SKM-1 treated with dmso at 0.1 percent for 144 hours (cell line): ENCODE results near the gene NCS1.

Experiments
- DNase-seq: peaks from one replicate; lab custom pipeline; 2025; ENCODE audit not compliant: unreplicated experiment; lab: John Stamatoyannopoulos, UW

Gene NCS1

DNA sequence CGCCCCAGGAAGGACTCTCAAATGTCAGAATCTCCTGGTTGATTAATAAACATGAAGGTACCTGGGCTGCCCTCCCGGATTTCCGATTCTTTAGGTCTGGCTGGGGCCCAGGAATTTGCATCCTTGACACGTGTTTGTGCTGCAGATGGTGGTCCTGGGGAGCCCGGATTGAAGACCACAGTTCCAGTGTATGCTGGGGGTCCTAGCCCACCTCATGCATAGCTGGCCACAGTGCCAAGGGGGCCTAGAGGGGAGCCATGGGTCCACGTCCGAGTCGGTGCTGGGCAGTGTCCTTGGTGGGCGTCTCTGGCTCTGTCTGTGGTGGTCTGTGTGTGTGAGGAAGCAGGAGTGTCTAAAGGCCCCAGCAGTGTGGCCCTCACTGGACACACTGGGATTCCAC lies 3.2 kb downstream of the NCS1 start:
- no peak for DNase-seq

DNA sequence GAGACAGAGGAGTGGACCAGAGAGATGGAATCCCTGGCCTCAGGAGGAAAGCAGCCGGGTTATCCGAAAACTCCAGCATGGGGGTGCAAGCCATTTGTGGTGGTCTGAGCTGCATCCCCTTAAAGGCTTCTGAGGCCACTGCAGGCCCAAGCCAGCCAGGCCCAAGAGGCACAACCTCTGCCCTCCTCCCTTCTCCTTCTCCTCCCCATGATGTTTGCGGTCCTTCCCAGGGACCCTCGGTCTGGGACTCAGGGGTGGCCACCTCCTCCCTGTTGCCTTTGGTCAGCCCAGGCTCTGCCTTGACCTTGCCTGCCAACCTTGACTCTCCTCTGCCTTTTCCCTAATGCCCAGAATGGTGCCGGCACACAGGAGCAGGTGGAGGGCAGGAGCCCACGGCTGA lies 4.6 kb downstream of the NCS1 start:
- no peak for DNase-seq

DNA sequence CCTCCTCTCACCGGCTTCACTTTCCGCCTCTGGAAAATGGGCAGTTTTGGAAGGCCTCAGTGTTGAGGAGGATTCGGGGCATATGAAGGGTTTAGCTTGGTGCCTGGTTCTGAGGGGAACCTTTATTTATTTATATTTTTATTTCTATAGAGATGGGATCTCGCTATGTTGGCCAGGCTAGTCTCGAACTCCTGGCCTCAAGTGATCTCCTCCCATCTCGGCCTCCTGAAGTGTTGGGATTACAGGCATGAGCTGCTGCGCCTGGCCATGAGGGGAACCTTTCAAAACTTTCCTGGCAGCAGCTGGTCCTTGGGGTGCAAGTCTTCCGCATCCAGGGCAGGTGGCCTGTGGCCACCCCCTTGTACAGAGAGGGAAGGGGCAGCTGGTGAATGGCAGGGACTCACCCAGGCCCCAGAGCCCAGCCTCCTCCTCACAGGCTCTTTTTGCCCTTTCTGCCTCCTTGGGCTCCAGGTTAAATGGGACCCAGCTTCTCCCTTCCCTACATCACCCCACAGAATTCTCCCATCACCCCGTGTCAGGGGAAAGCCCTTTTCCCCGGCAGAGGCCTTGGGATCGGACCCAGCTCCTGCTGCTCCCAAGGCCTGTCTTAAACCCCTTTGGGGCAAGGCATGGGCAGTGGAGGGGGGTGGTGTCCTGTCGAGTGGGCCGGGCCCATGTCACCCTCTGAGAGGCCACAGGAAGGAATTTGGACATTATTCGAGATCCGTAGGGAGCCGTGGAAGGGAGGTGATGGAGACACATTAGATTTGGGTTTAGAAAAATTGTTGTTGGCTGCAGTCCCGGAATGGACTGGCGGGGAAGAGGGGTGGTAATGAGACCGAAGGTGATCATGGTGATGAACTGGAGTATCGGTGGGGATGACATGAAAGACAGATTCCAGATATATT lies 5.9 kb downstream of the NCS1 start:
- no peak for DNase-seq

DNA sequence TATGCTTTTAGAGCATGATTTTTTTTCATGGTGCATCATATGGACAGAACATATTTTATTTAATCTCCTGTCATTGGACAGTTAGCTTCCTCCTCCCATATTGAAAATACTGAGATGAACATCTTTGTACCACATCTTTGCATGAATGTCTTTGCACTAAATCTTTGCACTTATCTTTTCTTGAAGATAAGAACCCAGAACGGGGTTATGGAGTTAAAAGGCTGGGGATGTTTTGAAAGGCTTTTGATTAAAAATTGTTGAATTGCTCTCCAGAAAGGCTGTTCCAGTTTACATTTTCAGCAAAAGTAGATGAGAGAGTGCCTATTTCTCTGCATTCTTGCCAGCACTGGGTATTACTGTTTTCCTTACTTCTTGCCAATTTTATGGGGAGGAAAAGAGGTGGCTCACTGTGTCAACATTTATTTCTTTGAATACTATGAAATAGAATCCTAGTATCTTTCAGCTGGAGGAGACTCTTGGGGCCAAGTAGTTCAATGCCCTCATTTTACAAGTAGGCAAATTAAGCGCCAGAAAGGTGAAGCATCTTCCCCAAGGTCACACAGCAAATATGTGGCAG lies 7.2 kb downstream of the NCS1 start:
- no peak for DNase-seq

DNA sequence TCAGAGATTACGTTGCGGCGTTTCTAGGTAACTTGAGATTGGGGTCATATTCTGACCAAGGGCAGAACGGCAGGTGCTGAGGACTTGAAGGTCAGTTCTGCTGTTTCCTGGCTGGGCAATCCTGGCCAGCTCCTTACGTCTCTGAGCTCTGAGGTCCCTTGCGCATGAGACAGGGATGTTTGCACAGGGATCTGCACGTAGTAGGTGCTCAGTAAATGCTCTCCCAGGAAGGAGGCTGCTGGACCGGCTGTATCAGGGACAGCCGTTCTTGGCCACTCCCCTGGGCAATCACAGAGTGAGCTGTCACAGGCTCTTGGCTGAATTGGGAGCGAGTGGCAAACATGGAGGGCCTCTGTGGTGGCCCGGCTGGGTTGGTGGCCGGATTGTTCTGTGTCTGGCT lies 8.3 kb downstream of the NCS1 start:
- no peak for DNase-seq

DNA sequence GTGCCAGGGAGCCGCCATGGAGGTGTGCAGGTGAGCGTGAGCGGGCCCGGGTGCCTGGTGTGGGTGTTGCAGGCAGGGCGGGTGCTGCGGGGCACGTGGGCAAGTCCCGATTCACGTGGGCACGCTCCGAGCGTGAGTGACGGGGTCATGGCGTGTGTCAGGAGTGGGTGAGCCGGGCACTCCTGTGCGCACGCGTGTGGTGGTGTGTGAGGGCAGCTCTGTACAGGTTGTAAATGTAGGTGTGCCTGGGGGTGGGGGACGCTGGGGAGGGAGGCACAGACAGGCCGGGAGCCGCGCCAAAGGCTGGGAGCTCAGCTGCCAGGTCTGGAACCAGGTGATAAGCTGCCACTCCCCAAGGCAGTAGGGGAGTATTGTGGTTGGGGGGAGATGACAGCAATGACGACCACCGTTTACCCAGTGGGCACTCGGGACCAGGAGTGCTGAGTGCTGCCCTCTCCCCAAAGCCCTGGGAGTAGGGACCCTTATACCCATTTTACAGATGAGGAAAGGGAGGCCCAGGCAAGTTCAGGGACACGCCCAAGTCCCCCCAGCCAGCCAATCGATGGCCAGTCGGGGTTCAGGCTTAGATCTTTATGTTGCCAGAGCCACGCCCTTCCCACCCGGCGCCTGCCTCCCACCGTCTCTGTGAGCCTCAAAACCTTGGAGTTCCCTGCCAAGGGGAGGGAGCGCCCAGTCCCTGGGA lies 9.6 kb downstream of the NCS1 start:
- DNase-seq, result no peak

DNA sequence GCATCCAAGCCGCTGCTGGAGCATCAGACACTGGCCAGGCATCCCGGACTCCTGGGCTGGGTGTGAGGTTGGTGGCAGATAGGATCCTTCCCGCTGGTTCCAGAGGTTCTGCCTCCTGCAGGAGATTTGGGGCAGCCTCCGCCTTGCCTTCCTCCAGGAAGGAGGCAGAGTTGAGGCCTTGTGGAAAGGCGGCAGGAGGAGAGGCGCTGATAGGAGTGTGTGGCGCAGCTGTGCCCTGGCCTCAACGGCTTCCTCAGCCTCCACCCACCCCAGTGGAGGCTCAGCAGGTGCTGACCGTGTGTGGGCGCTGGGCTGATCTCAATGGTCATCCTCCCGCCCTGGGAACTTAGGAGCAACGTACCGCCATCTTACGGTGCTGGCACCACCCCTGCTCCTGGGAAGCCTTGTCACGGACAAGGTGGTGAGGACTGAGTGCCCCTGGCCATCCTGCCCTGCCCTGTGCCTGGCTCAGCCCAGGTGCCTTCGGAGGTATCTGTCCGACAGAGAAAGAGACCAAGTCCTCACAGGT lies 10.2 kb downstream of the NCS1 start:
- no peak for DNase-seq

DNA sequence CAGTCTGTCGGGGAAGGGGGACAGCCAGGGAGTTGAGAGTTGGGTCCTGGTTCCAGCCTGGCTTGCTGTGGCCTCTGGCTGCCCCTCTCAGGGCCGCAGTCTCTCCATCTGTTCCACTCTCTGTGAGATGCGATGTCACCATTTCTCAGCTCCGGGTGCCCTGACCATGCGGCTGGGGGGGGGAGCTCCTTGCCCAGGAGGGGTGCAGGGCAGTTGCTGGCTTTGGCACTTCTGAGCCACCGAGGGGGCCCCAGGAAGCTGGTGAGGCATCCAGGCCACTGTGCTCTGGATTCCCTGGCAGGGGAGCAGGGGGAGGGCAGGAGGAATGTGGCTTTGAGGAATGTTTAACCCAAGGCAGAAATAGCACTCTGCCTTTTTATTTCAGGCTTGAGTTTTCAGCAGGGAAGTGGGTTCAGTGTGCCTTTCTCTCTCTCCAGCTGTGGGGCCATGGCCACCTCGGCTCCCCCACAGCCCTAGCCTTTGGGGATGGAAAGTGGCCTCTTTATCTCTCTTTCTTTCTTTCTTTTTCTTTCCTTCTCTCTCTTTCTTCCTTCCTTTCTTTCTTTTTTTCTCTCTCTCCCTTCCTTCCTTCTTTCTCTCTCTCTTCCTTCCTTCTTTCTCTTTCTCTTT lies 11.0 kb downstream of the NCS1 start:
- no peak for DNase-seq

DNA sequence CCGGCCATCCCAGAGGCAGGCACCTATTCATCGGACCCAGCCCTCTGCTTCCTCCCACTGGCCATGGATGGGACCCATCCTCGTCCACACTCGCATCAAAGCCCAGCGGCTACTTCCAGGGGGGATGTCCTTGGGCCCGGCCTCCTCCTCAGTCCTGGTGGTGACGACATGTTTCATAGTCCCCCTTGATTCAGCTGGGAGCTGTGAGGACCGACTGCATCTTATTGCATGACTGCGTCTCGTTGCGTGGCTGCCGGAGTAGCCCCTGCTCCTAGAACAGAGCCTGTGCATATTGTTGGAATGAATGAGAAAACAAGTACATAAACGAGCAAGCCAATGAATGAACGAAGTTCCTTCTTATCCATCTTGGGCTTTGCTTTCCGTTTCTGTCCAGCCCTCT lies 12.8 kb downstream of the NCS1 start:
- no peak for DNase-seq

DNA sequence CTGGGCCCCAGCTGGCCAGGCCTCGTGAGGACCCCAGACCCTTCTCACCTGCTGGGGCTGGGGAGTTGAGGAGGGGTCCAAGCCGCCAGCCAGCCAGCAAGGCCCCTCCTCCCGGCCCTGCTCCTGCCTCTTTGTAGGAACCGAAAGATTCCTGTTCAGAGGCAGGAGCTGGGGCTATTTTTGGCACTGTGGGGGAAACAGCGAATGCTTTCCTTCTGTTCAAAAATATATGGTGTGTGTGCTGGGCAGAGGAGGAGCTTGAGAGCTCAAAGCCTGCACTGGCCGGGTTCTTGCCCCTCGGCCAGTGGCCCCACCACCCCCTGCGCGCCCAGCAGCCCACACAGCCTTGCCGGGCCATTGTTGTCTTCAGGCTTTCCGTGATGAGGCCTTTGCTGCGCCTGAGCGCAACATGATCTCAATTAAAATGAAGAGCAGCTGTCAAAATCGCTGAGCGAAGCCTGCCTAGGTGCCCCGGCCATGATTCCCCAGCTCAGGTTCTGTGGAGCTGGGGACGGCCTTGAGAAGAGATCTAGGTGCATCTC lies 13.4 kb downstream of the NCS1 start:
- no peak for DNase-seq

DNA sequence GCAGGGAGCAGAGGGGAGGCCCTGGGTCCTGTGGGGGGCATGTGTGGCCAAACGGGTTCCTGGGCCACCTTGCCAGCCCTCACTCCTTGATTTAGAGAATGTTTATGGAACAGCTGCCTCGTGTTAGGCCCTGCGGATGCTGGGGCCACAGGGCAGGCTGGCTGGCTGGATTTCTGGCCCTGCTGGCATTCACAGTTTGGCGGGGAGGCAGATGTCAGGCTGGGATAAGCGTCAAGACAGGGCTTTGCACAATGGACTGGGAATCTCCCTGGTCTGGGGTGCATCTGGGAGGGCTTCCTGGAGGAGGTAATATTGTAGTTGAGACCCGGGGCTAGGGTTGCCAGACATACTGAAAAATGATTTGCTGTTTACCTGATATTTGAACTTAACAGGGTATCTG lies 13.8 kb downstream of the NCS1 start:
- no peak for DNase-seq

DNA sequence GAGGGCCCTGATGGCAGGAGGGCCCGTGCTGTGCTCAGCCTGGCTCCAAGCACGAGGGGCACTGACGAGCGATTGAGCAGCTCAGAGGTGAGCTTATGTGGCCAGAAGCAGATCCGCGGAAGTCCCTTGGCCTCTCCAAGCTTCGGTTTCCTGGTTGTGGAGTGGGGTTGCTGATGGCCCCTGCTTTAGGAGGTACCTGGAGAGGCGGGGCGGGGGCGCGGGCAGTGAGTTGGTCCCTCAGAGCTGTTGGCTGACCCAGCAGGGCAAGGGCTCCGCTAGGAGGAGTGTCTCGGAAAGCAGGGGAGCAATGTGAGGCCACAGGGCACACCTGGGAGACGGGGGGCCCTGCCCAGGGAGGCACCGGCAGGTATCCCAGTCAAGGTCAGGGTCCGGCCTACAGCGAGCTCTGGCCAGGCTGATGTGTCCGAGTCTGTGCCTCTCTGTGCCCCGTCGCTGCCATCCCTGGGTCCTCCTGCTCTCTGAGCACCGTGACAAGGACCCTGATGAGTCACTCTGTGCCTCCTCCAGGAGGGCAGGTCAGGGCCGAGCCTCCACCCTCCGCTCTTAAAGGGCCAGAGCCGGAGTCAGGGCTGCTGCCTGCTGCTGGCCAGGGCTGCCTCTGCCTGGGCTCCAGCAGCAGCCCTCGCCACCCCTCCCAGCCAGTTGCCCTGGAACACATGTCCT lies 14.8 kb downstream of the NCS1 start:
- DNase-seq, result no peak

DNA sequence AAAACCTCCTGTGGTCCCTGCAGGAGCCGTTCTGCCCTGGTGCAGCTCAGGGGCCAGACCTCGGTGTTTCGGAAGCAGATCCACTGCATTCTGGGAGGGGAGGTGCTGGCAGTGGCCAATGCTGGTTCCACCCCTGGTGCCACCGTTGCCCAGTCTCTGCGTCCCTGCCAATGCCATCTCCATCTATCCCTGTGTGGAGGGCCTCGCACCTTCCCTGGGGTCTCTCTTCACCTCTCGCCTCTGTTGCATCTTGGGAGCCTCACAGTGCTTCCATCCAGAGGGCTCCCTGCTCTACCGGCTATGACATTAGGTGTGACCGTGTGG lies 15.3 kb downstream of the NCS1 start:
- DNase-seq, result no peak

DNA sequence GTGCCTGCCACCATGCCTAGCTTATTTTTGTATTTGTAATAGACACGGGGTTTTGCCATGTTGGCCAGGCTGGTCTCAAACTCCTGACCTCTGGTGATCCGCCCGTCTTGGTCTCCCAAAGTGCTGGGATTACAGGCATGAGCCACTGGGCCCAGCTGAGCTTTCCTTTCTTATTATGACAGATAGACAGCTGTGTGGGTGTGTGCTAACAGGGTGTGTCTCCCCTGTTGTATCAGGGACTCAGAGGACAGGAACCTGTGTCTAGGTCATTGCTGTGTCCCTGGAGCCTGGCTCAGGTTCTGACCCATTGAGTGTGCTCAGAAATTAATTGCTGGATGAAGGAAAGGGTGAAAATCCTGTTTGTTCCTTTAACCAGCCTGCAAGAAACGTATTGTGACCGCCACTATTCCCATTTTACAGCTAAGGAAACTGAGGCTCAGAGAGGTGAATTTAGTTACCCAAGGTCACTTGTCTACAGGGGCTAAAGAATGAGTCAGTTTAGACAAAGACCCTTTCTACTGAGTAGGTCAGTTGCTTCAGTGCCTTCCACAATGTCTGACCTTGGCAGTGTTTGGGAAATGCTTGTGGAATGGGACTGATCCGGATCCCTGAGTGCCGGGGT lies 16.8 kb downstream of the NCS1 start:
- DNase-seq, result no peak

DNA sequence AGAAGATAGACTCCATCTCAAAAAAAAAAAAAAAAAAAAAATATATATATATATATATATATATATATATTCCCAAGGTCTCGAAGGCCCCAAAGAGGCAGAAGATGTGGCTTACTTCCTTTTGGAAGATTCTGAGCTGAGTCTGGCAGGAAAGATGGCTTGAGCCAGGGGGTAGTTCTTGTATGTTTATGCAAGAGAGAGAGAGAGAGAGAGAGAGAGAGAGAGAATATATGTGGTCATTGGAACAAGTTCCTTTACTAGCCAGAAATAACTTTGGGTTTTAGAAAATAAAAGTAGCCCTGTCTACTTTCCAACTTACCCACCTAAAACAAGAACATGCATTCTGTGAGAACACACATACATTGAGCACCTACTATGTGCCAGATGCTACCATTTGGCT lies 17.6 kb downstream of the NCS1 start:
- no peak for DNase-seq

DNA sequence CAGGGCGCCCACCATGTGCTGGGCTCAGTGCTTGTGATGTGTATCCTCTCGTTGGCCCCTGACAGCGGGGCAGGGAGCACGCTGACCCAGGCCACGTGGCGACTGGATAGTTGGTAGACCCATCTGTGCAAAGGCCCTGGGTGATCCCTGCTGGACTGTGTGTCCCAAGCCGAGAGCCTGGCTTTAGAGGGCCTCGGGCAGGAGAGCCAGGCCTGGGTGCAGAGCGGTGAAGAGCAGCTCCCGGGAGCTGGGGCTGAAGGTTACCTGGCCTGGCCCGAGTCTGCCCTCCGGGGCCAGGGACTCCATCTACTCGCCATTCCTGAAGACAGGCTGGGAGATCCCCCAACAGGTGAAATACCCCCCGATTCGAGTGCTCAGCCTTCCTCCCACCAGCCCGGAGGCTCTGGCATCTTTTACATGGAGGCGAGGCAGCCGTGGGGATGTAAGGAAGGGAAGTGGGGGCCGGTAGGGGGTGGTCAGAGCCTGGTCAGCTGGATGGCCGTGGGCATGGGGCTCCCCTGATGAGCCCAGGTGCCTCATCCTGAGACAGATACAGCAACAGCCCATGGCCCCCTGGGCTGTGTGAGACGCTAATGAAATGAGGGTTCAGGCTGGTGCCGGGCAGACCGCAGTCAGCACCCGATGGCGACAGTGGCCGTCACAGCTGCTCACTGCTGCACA lies 19.0 kb downstream of the NCS1 start:
- no peak for DNase-seq

DNA sequence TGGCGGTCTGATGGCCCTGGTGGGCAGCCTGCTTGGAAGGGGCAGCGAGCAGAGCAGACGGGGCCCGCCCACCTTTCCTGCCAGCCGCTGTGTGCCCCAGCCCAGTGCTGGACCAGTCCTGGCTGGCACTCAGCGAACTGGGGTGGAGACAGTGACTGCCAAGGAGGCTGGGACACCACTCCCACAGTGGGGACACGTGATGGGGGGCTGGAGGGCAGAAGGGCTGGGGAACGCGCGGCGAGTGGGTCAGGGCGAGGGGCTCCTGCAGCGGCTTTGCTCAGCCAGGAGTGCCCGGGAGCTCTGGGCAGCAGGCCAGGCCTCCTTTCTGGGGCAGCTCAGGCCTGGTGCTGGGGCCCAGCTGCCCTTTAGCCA lies 19.5 kb downstream of the NCS1 start:
- DNase-seq, result no peak

DNA sequence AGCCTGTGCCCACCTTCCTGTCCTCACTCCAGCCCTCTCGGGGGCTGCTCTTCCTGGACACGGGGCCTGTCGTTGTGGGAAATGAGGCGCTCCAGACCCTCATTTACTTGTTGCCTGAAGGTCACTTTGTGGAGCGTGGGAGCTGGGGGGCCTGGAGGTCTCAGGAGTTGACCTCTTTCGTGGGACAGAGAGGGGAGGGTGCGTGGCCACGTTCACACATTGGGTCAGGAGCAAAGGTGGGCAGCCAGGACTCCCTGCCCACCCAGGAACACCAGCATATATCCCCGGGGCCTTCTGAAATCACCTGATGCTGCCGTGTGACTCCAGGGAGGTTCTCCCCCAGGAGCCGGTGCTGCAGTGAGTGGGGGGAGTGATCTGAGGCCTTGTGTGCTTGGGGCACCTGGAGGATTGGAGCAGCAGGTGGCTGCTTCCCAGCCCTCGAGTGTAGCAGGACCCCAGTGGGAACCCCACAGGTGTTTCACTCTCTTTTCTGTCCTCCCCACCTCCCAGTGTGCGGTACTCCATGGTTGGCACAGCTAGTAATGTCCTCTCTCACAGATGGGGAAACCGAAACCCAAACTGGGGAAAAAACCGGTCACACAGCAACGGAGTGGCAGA lies 20.3 kb downstream of the NCS1 start:
- DNase-seq, result no peak

DNA sequence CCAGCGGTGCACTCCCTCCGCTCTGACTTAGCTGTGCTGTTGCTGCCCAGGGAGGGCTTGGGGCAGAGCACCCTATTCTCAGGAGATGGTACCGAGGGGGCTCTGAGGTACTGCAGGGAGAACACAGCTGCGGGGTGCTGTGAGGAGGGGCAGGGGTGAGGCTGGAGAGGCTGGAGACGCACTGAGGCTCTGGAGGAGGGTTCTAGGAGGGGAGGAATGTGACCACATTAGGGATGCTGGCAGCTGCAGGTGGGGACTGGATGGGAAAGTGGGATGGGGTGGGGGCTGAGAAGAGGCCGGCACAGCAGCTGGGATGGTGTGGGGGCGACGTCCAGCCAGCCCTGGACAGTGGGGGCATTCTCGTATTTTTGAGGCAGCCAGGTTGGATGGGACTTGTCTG lies 20.9 kb downstream of the NCS1 start:
- DNase-seq, result no peak
